Stimulated activated CD8-positive, alpha-beta memory T cell treated with anti-CD3 and anti-CD28 coated beads, Interleukin-4, amount 100 ng/mL, for 48 hours (primary cell): Measurements from ENCODE around the gene KLRF2.
A peak's percentile ranks its signal among the peaks of the same experiment; 100 is the strongest.

ENCODE experiments used
- DNase-seq: peaks from one replicate; pipeline ENCODE4 v3.0.0-alpha.2; 2020

Gene KLRF2

GRCh38 chr12:9895215-9895971 is 14.1 kb downstream of the KLRF2 start:
- no peak for DNase-seq

GRCh38 chr12:9897535-9897934 is 16.2 kb downstream of the KLRF2 start:
- no peak for DNase-seq

- no peak for DNase-seq
Observed at GRCh38 chr12:9899209-9899608, 17.9 kb downstream of the KLRF2 start.

- no peak for DNase-seq
Observed at GRCh38 chr12:9900930-9901329, 19.6 kb downstream of the KLRF2 start.

- no peak for DNase-seq
Observed at GRCh38 chr12:9902539-9903228, 21.4 kb downstream of the KLRF2 start.

GRCh38 chr12:9906873-9907272 is 25.6 kb downstream of the KLRF2 start:
- DNase-seq = peak; percentile 32

- DNase-seq = no peak
Observed at GRCh38 chr12:9907769-9908168, 26.5 kb downstream of the KLRF2 start.

GRCh38 chr12:9908350-9908749 is 27.1 kb downstream of the KLRF2 start:
- no peak for DNase-seq

- no peak for DNase-seq
Observed at GRCh38 chr12:9909724-9910123, 28.4 kb downstream of the KLRF2 start.

- DNase-seq = no peak
Observed at GRCh38 chr12:9910716-9911421, 29.6 kb downstream of the KLRF2 start.

- DNase-seq = no peak
Observed at GRCh38 chr12:9911708-9912107, 30.4 kb downstream of the KLRF2 start.

- DNase-seq = no peak
Observed at GRCh38 chr12:9919443-9919842, 38.2 kb downstream of the KLRF2 start.

- DNase-seq = no peak
Observed at GRCh38 chr12:9920451-9920850, 39.2 kb downstream of the KLRF2 start.

- no peak for DNase-seq
Observed at GRCh38 chr12:9922429-9922828, 41.1 kb downstream of the KLRF2 start.

- no peak for DNase-seq
Observed at GRCh38 chr12:9925705-9926393, 44.6 kb downstream of the KLRF2 start.

- DNase-seq = no peak
Observed at GRCh38 chr12:9926876-9927275, 45.6 kb downstream of the KLRF2 start.

GRCh38 chr12:9928607-9929006 is 47.3 kb downstream of the KLRF2 start:
- DNase-seq = no peak

- DNase-seq = no peak
Observed at GRCh38 chr12:9931245-9931644, 50.0 kb downstream of the KLRF2 start.

- DNase-seq = no peak
Observed at GRCh38 chr12:9932270-9932669, 51.0 kb downstream of the KLRF2 start, which contains the start of gene CLEC2A. Gene CLEC2A, minus strand, starts transcription at chr12:9932370. Its CDS starts 41 bp downstream, at chr12:9932329.

- no peak for DNase-seq
Observed at GRCh38 chr12:9933958-9934357, 52.7 kb downstream of the KLRF2 start.

- DNase-seq = no peak
Observed at GRCh38 chr12:9935026-9935425, 53.7 kb downstream of the KLRF2 start.

- DNase-seq = no peak
Observed at GRCh38 chr12:9936591-9936990, 55.3 kb downstream of the KLRF2 start.

GRCh38 chr12:9940375-9940774 is 59.1 kb downstream of the KLRF2 start:
- no peak for DNase-seq
